ENCODE data around the gene TMOD2.

DNA sequence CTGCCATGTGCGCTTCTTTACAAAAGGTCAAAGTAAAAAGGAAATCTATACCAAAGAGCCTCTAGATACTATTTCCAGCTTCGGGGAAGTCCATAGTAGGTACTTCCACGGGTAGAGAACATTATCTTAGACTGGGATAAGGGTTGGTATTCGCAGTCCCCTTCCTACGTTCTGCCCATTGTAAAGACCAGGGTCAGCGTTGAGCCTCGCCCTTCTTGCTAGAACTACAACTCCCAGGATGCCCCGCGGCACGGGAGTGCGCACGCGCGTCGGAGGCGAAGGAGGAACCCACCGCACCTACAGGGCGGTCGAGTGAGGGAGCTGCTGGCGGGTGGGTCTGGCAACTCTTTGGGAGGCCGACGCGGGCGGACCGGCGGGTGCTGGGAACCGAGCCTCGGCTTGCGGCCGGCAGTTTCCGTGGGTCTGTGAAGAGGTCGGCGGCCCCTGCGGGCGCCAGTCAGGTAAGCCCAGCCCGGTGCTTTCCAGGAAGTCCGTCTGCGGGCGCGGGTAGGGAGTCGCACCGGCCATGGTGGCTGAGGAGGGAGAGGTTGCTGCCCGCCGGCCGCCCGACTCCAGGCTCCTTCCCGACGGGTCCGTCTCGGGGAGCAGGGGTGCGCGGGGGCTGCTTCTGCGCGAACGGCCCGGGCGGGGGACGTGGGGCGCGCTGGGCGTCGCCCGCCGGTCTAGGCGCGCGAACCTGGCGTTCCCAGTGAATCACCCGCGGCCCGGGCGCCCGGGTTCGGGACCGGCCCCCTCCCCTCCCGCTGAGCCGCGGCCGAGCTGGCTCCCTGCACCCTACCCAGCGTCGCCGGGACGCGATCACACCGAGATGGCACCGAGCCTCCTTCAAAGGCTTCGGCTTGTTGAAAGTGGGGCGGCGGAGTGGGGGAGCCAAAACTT, 78.2 kb downstream of the TMOD2 start, which contains the start of gene TMOD3:
- TF ChIP-seq EZH2 (IDR thresholded peaks at IDR 0.05) (no peak), TCF7L2 (IDR thresholded peaks at IDR 0.05; ENCODE audit: borderline replicate concordance, extremely low read depth, insufficient read depth, insufficient read length) (peak; percentile 76), EZH2phosphoT487 (IDR thresholded peaks at IDR 0.05; ENCODE audit: borderline replicate concordance) (no peak), POLR2AphosphoS5 (IDR thresholded peaks at IDR 0.05; ENCODE audit: low read depth, low read length) (peak; percentile 96), POLR2A (IDR thresholded peaks at IDR 0.05; ENCODE audit: borderline replicate concordance, extremely low read depth, insufficient read depth, insufficient read length) (peak; percentile 92), EGR1 (IDR thresholded peaks at IDR 0.05; ENCODE audit: low read depth) (no peak), ZFX (IDR thresholded peaks at IDR 0.05) (peak; percentile 64; the same call in 1 of the 2 replicates), CEBPB (IDR thresholded peaks at IDR 0.05; ENCODE audit: low read depth) (no peak)
- TF ChIP-seq, protein P1, sequence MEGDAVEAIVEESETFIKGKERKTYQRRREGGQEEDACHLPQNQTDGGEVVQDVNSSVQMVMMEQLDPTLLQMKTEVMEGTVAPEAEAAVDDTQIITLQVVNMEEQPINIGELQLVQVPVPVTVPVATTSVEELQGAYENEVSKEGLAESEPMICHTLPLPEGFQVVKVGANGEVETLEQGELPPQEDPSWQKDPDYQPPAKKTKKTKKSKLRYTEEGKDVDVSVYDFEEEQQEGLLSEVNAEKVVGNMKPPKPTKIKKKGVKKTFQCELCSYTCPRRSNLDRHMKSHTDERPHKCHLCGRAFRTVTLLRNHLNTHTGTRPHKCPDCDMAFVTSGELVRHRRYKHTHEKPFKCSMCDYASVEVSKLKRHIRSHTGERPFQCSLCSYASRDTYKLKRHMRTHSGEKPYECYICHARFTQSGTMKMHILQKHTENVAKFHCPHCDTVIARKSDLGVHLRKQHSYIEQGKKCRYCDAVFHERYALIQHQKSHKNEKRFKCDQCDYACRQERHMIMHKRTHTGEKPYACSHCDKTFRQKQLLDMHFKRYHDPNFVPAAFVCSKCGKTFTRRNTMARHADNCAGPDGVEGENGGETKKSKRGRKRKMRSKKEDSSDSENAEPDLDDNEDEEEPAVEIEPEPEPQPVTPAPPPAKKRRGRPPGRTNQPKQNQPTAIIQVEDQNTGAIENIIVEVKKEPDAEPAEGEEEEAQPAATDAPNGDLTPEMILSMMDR (IDR thresholded peaks at IDR 0.05 in 2 of 3, conservative IDR thresholded peaks at IDR 0.05 in 1 of 3; ENCODE audit: borderline replicate concordance in 1 of 3, insufficient read depth in 1 of 3, low read depth in 2 of 3, low read length in 2 of 3): no peak
- TF ChIP-seq, protein P2, sequence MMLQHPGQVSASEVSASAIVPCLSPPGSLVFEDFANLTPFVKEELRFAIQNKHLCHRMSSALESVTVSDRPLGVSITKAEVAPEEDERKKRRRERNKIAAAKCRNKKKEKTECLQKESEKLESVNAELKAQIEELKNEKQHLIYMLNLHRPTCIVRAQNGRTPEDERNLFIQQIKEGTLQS (IDR thresholded peaks at IDR 0.05): no peak
- TF ChIP-seq, protein P3, sequence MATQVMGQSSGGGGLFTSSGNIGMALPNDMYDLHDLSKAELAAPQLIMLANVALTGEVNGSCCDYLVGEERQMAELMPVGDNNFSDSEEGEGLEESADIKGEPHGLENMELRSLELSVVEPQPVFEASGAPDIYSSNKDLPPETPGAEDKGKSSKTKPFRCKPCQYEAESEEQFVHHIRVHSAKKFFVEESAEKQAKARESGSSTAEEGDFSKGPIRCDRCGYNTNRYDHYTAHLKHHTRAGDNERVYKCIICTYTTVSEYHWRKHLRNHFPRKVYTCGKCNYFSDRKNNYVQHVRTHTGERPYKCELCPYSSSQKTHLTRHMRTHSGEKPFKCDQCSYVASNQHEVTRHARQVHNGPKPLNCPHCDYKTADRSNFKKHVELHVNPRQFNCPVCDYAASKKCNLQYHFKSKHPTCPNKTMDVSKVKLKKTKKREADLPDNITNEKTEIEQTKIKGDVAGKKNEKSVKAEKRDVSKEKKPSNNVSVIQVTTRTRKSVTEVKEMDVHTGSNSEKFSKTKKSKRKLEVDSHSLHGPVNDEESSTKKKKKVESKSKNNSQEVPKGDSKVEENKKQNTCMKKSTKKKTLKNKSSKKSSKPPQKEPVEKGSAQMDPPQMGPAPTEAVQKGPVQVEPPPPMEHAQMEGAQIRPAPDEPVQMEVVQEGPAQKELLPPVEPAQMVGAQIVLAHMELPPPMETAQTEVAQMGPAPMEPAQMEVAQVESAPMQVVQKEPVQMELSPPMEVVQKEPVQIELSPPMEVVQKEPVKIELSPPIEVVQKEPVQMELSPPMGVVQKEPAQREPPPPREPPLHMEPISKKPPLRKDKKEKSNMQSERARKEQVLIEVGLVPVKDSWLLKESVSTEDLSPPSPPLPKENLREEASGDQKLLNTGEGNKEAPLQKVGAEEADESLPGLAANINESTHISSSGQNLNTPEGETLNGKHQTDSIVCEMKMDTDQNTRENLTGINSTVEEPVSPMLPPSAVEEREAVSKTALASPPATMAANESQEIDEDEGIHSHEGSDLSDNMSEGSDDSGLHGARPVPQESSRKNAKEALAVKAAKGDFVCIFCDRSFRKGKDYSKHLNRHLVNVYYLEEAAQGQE (IDR thresholded peaks at IDR 0.05; ENCODE audit: low read depth): no peak
